ENCODE measurements around the gene CTCFL.

Gene CTCFL

GRCh38 chr20:57558614-57559288 lies 33.8 kb upstream of the CTCFL start:
- Histone ChIP-seq H3K4me3 (replicated peaks; ENCODE audit: insufficient read depth, low read length) (no peak overlapping the region), H3K27me3 (ENCODE audit: insufficient read depth, poor library complexity, severe bottlenecking) (peaks cover 14% of the 10 kb centered on the region), H3K27ac (replicated peaks) (no peak overlapping the region)
- TF ChIP-seq SPI1 (IDR thresholded peaks at IDR 0.05; ENCODE audit: borderline replicate concordance, low read depth) (no peak), GABPA (IDR thresholded peaks at IDR 0.05; ENCODE audit: low read depth) (no peak), CTCF (IDR thresholded peaks at IDR 0.05; ENCODE audit: insufficient read depth, low read length) (no peak), POLR2AphosphoS5 (IDR thresholded peaks at IDR 0.05; ENCODE audit: low read depth) (no peak), REST (IDR thresholded peaks at IDR 0.05; ENCODE audit: insufficient replicate concordance, low read depth) (no peak)
- DNase-seq (ENCODE audit: low read depth in 1 of 2, low spot score in 1 of 2) = no peak

- Histone ChIP-seq H3K27me3 (ENCODE audit: insufficient read depth, poor library complexity, severe bottlenecking) (peaks cover 14% of the 10 kb centered on the region), H3K4me3 (replicated peaks; ENCODE audit: insufficient read depth, low read length) (no peak overlapping the region), H3K27ac (replicated peaks) (no peak overlapping the region)
- no peak for TF ChIP-seq POLR2AphosphoS5 (IDR thresholded peaks at IDR 0.05; ENCODE audit: low read depth)
- TF ChIP-seq CTCF (IDR thresholded peaks at IDR 0.05; ENCODE audit: insufficient read depth, low read length) = no peak
- no peak for TF ChIP-seq SPI1 (IDR thresholded peaks at IDR 0.05; ENCODE audit: borderline replicate concordance, low read depth)
- no peak for TF ChIP-seq GABPA (IDR thresholded peaks at IDR 0.05; ENCODE audit: low read depth)
- no peak for TF ChIP-seq REST (IDR thresholded peaks at IDR 0.05; ENCODE audit: insufficient replicate concordance, low read depth)
- no peak for DNase-seq (ENCODE audit: low read depth in 1 of 2, low spot score in 1 of 2)
Observed at GRCh38 chr20:57557926-57558613, 33.1 kb upstream of the CTCFL start.

- no peak for TF ChIP-seq SPI1 (IDR thresholded peaks at IDR 0.05; ENCODE audit: borderline replicate concordance, low read depth)
- TF ChIP-seq REST (IDR thresholded peaks at IDR 0.05; ENCODE audit: insufficient replicate concordance, low read depth) = no peak
- no peak for TF ChIP-seq POLR2AphosphoS5 (IDR thresholded peaks at IDR 0.05; ENCODE audit: low read depth)
- no peak for TF ChIP-seq CTCF (IDR thresholded peaks at IDR 0.05; ENCODE audit: insufficient read depth, low read length)
- no peak for TF ChIP-seq GABPA (IDR thresholded peaks at IDR 0.05; ENCODE audit: low read depth)
- Histone ChIP-seq H3K27me3 (ENCODE audit: insufficient read depth, poor library complexity, severe bottlenecking) (peaks cover 14% of the 10 kb centered on the region), H3K27ac (replicated peaks) (no peak overlapping the region), H3K4me3 (replicated peaks; ENCODE audit: insufficient read depth, low read length) (no peak overlapping the region)
- DNase-seq (ENCODE audit: low read depth in 1 of 2, low spot score in 1 of 2) = no peak
Observed at GRCh38 chr20:57556980-57557274, 32.0 kb upstream of the CTCFL start.

Measured in HL-60 (cell line).